ENCODE measurements around the gene AREL1.

DNA sequence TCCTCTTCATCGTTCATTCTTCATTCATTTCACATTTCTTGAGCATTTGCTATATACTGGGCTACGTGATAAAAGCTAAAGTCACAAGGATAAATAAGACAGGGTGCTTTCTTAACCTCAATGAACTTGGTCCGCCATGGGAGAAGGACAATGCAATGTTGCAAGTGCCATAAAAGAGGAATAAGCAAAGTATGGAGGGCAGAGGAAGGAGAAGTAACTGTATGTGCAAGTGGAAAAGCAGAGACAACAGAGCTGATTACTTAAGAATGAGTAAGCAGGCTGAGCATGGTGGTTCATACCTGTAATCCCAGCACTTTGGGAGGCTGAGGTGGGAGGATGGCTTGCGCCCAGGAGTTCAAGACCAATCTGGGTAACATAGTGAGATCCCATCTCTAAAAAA lies 14.4 kb downstream of the AREL1 start:
- TF ChIP-seq CTCF (IDR thresholded peaks at IDR 0.05) (no peak), POLR2A (IDR thresholded peaks at IDR 0.05) (no peak), EP300 (IDR thresholded peaks at IDR 0.05) (no peak)

Data from ovary (tissue), 3 donors.